ENCODE data around the gene TGFBR3. TPM values are rescaled to one million over a fixed set of nuclear protein-coding genes. Genes with fewer than 3 reads are reported as not detected.

Gene TGFBR3
- total RNA-seq, 4 donors from 2014 or later: 87.8 to 388 (median 212) TPM

DNA sequence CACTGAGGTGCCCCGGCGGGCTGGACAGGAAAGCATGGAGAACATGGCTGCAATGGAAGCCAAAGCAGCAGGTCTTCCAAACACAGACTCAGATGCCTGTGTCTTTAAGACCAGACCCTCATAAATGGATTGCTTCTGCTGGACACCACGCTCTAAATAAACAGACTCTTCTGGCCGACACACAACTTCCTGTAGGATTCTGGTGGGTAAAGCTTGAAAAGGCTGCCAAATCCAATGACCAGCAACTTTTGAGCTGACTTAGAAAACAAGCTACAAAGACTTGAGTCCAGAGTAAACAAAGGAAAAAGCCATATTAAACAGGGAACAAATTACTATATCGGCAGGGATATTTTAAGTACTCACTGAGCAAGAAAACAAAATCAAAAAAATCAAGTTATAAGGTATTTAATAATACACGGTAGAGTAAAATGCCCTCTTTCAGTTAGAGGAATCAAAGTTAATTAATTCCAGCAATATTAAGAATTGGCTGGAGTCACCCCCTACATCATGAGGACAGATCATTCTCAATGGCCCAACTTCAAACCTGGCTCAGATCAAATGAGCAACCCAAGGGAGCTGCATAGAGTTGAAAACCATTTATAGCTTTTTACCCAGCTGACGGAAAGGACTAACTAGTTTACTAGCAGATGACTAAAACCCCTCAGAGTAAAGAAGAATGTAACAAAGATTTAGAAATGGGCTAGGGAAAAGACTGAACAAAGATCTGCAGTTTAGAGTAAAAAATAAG, 102.4 kb downstream of the TGFBR3 start:
- Histone ChIP-seq H3K9me3 (no peaks in the 10 kb centered on the region), H3K4me1 (no peaks in the 10 kb centered on the region), H3K27me3 (no peaks in the 10 kb centered on the region), H3K4me3 (no peak overlapping the region), H3K36me3 (no peaks in the 10 kb centered on the region), H3K27ac (peak overlapping the region; percentile 56 to 82)
- no peak for TF ChIP-seq POLR2A (IDR thresholded peaks at IDR 0.05)
- TF ChIP-seq, protein P1, sequence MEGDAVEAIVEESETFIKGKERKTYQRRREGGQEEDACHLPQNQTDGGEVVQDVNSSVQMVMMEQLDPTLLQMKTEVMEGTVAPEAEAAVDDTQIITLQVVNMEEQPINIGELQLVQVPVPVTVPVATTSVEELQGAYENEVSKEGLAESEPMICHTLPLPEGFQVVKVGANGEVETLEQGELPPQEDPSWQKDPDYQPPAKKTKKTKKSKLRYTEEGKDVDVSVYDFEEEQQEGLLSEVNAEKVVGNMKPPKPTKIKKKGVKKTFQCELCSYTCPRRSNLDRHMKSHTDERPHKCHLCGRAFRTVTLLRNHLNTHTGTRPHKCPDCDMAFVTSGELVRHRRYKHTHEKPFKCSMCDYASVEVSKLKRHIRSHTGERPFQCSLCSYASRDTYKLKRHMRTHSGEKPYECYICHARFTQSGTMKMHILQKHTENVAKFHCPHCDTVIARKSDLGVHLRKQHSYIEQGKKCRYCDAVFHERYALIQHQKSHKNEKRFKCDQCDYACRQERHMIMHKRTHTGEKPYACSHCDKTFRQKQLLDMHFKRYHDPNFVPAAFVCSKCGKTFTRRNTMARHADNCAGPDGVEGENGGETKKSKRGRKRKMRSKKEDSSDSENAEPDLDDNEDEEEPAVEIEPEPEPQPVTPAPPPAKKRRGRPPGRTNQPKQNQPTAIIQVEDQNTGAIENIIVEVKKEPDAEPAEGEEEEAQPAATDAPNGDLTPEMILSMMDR (IDR thresholded peaks at IDR 0.05): no peak
- peak in 1 of 2 donors; percentile 9 for DNase-seq
- intact Hi-C loops (cut with DNase I; ENCODE audit: low total_unique reads): no loop called here

DNA sequence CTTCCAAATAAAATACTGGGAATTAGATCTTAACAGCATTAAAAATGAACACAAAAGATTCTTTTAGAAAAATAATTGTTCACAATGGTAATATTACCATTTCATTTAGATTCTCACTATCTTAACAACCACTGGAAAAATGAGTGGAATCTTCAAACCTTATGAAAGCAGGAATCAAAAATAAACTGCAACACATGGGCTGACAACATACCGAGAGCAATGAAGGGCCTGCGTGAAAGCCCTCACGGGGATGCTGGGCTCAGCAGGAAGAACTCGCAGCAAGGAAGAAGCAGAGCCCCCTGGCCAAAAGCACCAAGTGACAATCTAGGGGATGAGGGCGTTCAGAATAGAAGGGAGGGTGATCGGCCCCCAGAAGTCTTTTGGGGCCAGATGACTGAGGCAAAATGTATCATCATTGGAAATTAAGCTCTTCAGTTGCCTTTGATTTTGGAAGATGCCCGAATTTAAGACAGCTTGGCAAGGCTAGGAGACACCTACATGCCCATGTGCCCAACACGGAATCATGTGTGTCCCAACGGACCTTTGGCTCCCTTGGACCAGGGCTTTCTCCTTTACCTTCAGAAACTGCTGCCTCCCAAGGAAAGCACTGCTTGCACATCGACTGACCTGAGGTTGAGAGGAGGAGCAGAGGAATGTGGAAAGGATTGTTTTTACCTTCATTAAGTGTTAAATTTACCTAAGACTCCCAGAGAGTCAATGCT, 103.9 kb downstream of the TGFBR3 start:
- Histone ChIP-seq H3K9me3 (no peaks in the 10 kb centered on the region), H3K4me3 (no peak overlapping the region), H3K4me1 (no peaks in the 10 kb centered on the region), H3K27ac (peak overlapping the region; percentile 69 to 82), H3K36me3 (no peaks in the 10 kb centered on the region), H3K27me3 (no peaks in the 10 kb centered on the region)
- intact Hi-C loops (cut with DNase I; ENCODE audit: low total_unique reads): no loop called here
- peak in 1 of 2 donors; percentile 15 for DNase-seq
- TF ChIP-seq, protein P1 (IDR thresholded peaks at IDR 0.05): no peak
- TF ChIP-seq POLR2A (IDR thresholded peaks at IDR 0.05): no peak

DNA sequence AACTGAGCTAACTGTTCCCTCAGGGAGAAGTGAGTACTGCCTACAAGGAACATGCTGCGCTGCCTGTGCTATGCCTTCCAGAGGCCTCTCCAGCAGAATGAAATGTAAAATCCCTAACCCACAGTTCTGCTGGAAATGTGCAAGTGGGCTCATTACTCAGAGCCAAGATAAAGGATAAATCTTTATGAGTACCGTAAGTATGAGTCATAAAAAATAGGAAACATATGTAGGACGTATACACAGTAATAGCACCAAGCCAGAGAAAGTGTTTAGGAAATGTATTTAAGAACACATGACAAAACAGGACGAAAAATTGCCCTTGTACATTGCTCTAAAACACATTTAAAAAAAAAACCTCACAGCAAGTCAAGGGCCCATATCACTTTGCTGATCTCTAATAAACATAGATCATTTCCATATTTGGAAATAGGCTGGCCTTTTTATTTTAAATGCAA, 104.6 kb downstream of the TGFBR3 start:
- Histone ChIP-seq H3K27me3 (no peaks in the 10 kb centered on the region), H3K27ac (peak overlapping the region; percentile 69 to 82), H3K4me3 (no peak overlapping the region), H3K4me1 (no peaks in the 10 kb centered on the region), H3K9me3 (no peaks in the 10 kb centered on the region), H3K36me3 (no peaks in the 10 kb centered on the region)
- TF ChIP-seq POLR2A (IDR thresholded peaks at IDR 0.05): no peak
- TF ChIP-seq, protein P1 (IDR thresholded peaks at IDR 0.05): no peak
- intact Hi-C loops (cut with DNase I; ENCODE audit: low total_unique reads): no loop called here
- DNase-seq: peak in 1 of 2 donors; percentile 19

DNA sequence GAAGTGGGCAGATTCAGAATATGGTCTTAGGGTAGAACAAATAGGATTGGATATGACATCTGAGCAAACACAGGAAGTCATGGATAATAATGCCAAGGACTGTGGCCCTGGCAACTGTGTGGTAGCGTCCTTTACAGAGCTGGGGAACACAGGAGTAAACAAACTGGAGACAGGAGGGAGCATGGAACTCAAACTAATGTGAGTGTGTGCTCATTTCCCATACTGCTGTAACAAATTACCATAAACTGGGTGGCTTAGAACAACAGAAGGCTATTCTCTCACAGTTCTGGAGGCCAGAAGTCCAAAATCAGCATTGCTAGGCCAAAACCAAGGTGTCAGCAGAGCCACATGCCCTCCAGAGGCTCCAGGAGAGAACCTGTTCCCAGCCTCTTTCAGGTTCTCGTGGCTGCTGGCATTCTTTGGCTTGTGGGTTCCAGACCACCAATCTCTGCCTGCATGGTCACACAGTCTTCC, 106.4 kb downstream of the TGFBR3 start:
- Histone ChIP-seq H3K36me3 (no peaks in the 10 kb centered on the region), H3K27ac (peak overlapping the region in 1 of 2 donors; percentile 31), H3K4me1 (no peaks in the 10 kb centered on the region), H3K4me3 (no peak overlapping the region), H3K9me3 (no peaks in the 10 kb centered on the region), H3K27me3 (no peaks in the 10 kb centered on the region)
- intact Hi-C loops (cut with DNase I; ENCODE audit: low total_unique reads): no loop called here
- DNase-seq: peak in 1 of 2 donors; percentile 8
- TF ChIP-seq, protein P1 (IDR thresholded peaks at IDR 0.05): no peak
- TF ChIP-seq POLR2A (IDR thresholded peaks at IDR 0.05): no peak

DNA sequence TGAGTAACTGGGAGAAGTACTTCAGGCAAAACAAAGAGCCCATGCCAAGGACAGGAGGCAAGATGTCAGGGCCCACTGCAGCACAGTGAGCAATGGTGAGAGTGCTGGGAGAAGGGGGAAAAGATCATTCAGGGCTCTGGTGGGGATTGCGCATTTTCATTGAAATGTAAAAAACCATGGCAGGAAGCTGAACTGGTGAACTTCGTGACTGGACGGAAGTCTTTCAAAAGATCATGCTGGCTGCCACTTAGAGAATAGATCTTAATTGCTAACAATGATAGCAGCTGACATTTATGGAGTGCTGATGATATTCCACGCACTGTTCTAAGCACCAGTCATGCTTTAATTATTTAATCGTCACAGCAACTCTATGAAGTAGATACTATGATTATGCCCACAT, 107.0 kb downstream of the TGFBR3 start:
- Histone ChIP-seq H3K9me3 (no peaks in the 10 kb centered on the region), H3K27me3 (no peaks in the 10 kb centered on the region), H3K4me1 (no peaks in the 10 kb centered on the region), H3K4me3 (no peak overlapping the region), H3K27ac (peak overlapping the region in 1 of 2 donors; percentile 74), H3K36me3 (no peaks in the 10 kb centered on the region)
- intact Hi-C loops (cut with DNase I; ENCODE audit: low total_unique reads): no loop called here
- DNase-seq: peak in 1 of 2 donors; percentile 8
- TF ChIP-seq POLR2A (IDR thresholded peaks at IDR 0.05): no peak
- TF ChIP-seq, protein P1 (IDR thresholded peaks at IDR 0.05): no peak
